Measurements from ENCODE around the gene SEZ6. TPM values are rescaled to one million over a fixed set of nuclear protein-coding genes. Genes with fewer than 3 reads are reported as not detected.
A peak's percentile ranks its signal among the peaks of the same experiment; 100 is the strongest.

The SEZ6 gene
- total and polyA plus RNA-seq, 2 donors (not counting 1 experiment from before 2014, with no cell fraction given), result not detected

- Histone ChIP-seq H4K20me1 (ENCODE audit: control insufficient read depth, extremely low read depth, insufficient read depth, low read length) (no peaks in the 10 kb centered on the region), H3K79me2 (ENCODE audit: control insufficient read depth, insufficient read depth, low read length) (no peaks in the 10 kb centered on the region), H3K4me2 (ENCODE audit: extremely low read depth, insufficient read depth, low read length) (no peak overlapping the region), H3K36me3 (ENCODE audit: control insufficient read depth, insufficient read depth, low read length) (no peaks in the 10 kb centered on the region), H2AFZ (ENCODE audit: low read length) (no peak overlapping the region), H3K27me3 (ENCODE audit: control insufficient read depth, insufficient read depth, low read length) (peaks cover 39% of the 10 kb centered on the region), H3K4me3 (replicated peaks in 1 of 4; ENCODE audit: control extremely low read depth in 1 of 4, insufficient read depth in 1 of 4, low read depth in 3 of 4, low read length in 4 of 4) (no peak overlapping the region), H3K9ac (ENCODE audit: insufficient read depth, low read length) (no peak overlapping the region), H3K4me1 (ENCODE audit: control insufficient read depth, extremely low read depth, insufficient read depth, low read length) (no peaks in the 10 kb centered on the region), H3K27ac (ENCODE audit: insufficient read depth, low read length) (no peak overlapping the region), H3K9me3 (ENCODE audit: control insufficient read depth, insufficient read depth, low read depth, low read length) (no peaks in the 10 kb centered on the region)
- no peak for DNase-seq (ENCODE audit: low read depth in 2 of 2)
- no peak for TF ChIP-seq EZH2 (IDR thresholded peaks at IDR 0.05; ENCODE audit: low read length, missing control alignments)
- no peak for TF ChIP-seq CTCF (conservative IDR thresholded peaks at IDR 0.05 in 1 of 2, IDR thresholded peaks at IDR 0.05 in 1 of 2; ENCODE audit: low read depth in 1 of 2, low read length in 2 of 2)
Measured at GRCh38 chr17:28985950-28986713, 19.7 kb downstream of the SEZ6 start.

- Histone ChIP-seq H3K4me1 (ENCODE audit: control insufficient read depth, extremely low read depth, insufficient read depth, low read length) (no peaks in the 10 kb centered on the region), H4K20me1 (ENCODE audit: control insufficient read depth, extremely low read depth, insufficient read depth, low read length) (no peaks in the 10 kb centered on the region), H3K9me3 (ENCODE audit: control insufficient read depth, insufficient read depth, low read depth, low read length) (no peaks in the 10 kb centered on the region), H3K27ac (ENCODE audit: insufficient read depth, low read length) (no peak overlapping the region), H3K36me3 (ENCODE audit: control insufficient read depth, insufficient read depth, low read length) (no peaks in the 10 kb centered on the region), H2AFZ (ENCODE audit: low read length) (no peak overlapping the region), H3K79me2 (ENCODE audit: control insufficient read depth, insufficient read depth, low read length) (no peaks in the 10 kb centered on the region), H3K4me3 (replicated peaks in 1 of 4; ENCODE audit: control extremely low read depth in 1 of 4, insufficient read depth in 1 of 4, low read depth in 3 of 4, low read length in 4 of 4) (no peak overlapping the region), H3K9ac (ENCODE audit: insufficient read depth, low read length) (no peak overlapping the region), H3K27me3 (ENCODE audit: control insufficient read depth, insufficient read depth, low read length) (peaks cover 43% of the 10 kb centered on the region), H3K4me2 (ENCODE audit: extremely low read depth, insufficient read depth, low read length) (no peak overlapping the region)
- DNase-seq (ENCODE audit: low read depth in 2 of 2), result peak in 1 of 2 donors; percentile 12
- no peak for TF ChIP-seq EZH2 (IDR thresholded peaks at IDR 0.05; ENCODE audit: low read length, missing control alignments)
- no peak for TF ChIP-seq CTCF (conservative IDR thresholded peaks at IDR 0.05 in 1 of 2, IDR thresholded peaks at IDR 0.05 in 1 of 2; ENCODE audit: low read depth in 1 of 2, low read length in 2 of 2)
Measured at GRCh38 chr17:28983286-28984230, 22.3 kb downstream of the SEZ6 start.

GRCh38 chr17:28982131-28982793, 23.6 kb downstream of the SEZ6 start:
- no peak overlapping the region for H2AFZ ChIP-seq (ENCODE audit: low read length)
- no peaks in the 10 kb centered on the region for H3K4me1 ChIP-seq (ENCODE audit: control insufficient read depth, extremely low read depth, insufficient read depth, low read length)
- no peaks in the 10 kb centered on the region for H3K79me2 ChIP-seq (ENCODE audit: control insufficient read depth, insufficient read depth, low read length)
- no peak overlapping the region for H3K4me3 ChIP-seq (replicated peaks in 1 of 4; ENCODE audit: control extremely low read depth in 1 of 4, insufficient read depth in 1 of 4, low read depth in 3 of 4, low read length in 4 of 4)
- H3K36me3 ChIP-seq (ENCODE audit: control insufficient read depth, insufficient read depth, low read length), result no peaks in the 10 kb centered on the region
- no peaks in the 10 kb centered on the region for H3K9me3 ChIP-seq (ENCODE audit: control insufficient read depth, insufficient read depth, low read depth, low read length)
- no peak overlapping the region for H3K4me2 ChIP-seq (ENCODE audit: extremely low read depth, insufficient read depth, low read length)
- peaks cover 45% of the 10 kb centered on the region for H3K27me3 ChIP-seq (ENCODE audit: control insufficient read depth, insufficient read depth, low read length)
- TF ChIP-seq EZH2 (IDR thresholded peaks at IDR 0.05; ENCODE audit: low read length, missing control alignments) (no peak), CTCF (conservative IDR thresholded peaks at IDR 0.05 in 1 of 2, IDR thresholded peaks at IDR 0.05 in 1 of 2; ENCODE audit: low read depth in 1 of 2, low read length in 2 of 2) (no peak)
- H3K9ac ChIP-seq (ENCODE audit: insufficient read depth, low read length), result no peak overlapping the region
- DNase-seq (ENCODE audit: low read depth in 2 of 2), result peak in 1 of 2 donors; percentile 18
- H4K20me1 ChIP-seq (ENCODE audit: control insufficient read depth, extremely low read depth, insufficient read depth, low read length), result no peaks in the 10 kb centered on the region
- no peak overlapping the region for H3K27ac ChIP-seq (ENCODE audit: insufficient read depth, low read length)
